Raji (cell line): ENCODE results near the gene GRID1.

Source experiments
- POLR2A ChIP-seq: IDR thresholded peaks from 2 replicates; pipeline ENCODE4 v1.6.1; 2011; ENCODE audit warnings: low read depth, low read length, control low read depth; ENCODE audit not compliant: insufficient read depth

GRID1 gene

DNA sequence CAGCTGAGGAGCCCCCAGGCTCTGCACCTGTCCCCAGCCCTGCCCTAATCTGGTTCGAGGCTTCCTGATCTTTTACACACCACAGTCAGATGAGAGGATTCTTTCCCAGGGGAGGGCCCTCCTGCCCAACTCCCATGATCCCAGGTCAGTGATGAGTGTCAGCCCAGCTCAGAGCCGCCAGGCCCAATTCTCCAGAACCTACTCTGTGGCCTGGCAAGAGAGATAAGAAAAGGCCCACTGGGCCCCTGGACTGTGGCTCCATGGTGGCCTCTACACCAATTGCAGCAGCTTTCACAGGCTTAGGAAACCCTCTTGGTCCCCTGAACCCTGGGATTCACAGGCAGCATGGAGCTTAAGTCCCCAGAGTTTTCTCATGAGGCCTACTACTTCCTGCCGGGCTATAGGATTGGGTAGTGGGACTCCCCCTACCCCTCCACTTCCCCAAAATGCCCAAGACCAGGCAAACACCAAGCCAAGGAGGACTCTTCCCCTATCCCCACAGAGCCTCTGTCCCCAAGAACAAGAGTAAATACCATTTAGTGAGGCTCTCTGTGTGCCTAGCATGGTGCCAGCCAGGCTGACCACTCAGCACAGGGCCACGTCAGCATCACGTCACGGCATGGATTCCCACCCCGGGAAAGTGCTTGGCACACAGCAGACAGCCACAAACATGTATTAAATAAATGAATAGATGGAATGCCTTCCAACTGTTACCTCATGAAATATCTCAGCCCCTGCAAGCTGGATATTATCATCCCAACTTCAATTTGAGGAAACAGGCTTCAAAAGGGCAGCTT lies 100.0 kb downstream of the GRID1 start:
- no peak for TF ChIP-seq POLR2A

DNA sequence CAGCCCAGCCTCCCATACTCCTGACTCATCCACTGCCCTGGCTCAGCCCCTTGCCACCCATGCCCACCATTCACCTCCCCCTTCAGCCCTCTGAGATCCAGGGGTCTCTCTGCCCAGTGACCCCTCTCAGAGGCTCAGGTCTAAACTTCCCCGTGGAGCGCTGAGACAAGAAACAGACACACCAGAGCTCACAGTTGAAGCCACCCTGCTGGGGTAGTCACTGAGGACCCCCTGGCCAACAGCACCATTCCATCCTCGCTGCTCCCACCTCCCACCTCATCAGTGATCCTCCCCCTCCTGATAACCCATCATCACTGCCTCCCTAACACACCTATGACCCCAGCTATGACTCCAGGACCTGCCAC lies 100.7 kb downstream of the GRID1 start:
- TF ChIP-seq POLR2A, result no peak

DNA sequence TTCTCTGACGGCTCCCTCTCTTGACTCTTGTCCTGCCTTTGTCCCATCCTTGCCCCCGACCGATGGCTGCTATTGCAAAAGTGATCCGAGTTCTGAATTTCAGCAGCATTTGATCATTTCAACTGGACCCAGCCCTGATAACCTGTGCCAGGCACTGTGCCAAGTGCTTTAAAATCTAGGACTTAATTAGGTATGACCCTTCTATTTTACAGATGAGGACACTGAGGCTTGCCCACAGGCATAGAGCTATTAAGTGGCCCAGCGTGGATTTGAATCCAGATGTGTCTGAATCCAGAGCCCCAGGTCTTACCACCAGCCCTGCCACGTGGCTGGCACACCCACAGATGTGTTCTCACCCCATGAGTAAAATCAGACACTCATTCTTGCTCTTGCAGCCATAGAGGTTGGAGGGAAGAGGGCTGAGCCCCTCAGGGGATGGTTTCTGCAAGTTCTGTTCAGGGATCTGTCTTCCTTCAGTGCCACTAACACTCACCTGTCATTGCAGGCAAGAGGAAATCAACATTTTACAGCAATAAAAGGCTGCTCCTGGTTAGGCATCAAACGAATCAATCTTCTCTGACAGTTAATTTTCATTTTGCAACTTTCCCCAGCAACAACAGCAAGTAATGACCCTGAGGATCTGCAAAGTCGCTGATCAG lies 101.2 kb downstream of the GRID1 start:
- TF ChIP-seq POLR2A, result no peak

DNA sequence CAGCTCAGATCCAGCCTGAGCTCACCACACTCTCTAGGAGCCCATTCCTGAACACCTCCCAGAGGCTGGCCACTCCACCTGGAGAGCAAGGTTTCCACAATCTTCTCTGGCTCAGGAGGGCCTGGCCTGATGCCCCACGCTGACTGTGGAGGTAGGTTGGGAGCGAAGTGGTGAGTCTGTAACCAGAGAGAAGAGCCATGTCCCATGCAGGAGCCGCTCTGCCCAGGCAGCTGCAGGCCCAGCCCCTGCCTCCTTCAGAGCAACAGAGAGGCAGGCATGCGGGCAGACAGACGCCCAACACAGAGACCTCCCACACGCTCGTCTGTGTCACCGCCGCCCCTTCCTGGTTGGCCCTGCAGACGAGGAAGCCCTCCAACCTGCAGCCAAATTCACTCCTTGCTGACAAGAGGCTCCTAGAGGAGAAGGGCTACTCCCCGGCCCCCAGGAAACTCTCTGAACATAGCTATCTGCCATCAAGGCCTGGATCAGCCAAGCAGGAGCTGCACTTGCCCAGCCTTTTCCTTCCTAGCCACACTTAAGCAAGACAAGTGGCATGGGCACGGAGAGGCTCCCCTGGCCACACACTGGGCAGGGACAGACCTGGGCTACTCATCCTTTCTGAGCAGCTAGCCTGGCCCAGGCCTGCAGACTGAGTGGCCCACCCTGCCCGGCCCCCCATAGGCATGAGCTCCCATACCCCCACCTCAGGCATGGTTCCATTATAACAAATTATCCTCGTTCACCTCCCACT lies 101.9 kb downstream of the GRID1 start:
- no peak for TF ChIP-seq POLR2A

DNA sequence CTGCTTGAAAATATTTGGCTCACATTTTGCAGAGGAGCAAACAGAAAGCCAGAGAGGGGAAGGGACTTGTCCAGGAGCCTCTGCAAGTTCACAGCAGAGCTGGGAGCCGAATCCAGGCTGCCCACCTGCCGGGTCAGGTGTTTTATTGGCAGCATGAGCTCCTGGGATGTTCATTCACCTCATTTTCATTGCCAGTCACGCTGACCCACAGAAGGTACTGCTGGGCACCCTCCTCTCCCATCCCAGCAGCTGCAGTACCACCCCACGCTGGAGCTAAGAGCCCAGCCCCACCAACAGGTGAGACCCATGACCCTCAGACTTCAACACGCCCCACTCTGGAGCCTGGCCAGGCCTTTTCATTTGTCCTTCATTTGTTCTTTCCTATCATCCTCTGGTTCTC lies 102.7 kb downstream of the GRID1 start:
- TF ChIP-seq POLR2A, result no peak

DNA sequence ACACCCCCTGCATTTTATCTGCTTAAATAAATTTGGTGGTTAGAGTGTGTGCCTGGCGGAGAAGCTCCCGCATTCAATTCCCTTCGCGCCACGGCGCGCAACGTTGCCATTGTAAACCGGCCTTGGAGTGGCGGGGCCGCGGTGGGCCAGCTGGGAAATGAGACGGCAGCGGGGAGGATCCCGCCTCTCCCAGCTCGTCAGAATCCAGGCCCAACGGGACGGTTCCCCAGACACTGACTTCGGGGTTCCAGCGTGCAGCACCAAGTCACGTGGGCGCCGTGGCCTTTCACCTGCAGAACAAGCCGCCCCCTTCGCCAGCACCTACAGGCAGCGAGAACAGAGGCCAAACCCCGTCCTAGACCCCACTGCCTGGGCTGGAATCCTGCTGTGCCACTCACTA lies 103.4 kb downstream of the GRID1 start:
- no peak for TF ChIP-seq POLR2A

DNA sequence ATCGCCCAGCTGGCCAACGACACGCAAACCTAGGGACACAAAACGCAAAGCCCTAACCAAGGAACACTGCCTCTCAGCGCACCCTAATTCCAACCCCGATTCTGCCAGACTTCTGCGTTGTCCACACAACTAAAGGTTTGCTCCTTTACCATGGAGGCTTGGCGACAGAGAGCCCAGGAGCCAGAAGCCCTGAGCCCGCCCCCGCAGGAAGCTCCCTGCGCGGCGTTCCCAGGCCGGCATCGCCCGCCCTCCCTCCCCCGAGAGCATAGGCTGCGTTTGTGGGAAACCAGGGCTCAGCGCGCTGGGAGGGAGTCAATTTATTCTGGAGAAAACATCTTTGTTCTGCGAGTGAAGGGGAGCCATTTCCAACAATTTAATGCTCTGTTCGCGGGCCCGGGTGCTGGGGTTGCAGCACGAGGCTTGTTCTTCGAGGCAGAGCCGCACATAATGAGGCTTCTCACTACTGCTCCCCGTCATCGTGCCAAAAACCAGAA lies 103.9 kb downstream of the GRID1 start:
- TF ChIP-seq POLR2A, result no peak

DNA sequence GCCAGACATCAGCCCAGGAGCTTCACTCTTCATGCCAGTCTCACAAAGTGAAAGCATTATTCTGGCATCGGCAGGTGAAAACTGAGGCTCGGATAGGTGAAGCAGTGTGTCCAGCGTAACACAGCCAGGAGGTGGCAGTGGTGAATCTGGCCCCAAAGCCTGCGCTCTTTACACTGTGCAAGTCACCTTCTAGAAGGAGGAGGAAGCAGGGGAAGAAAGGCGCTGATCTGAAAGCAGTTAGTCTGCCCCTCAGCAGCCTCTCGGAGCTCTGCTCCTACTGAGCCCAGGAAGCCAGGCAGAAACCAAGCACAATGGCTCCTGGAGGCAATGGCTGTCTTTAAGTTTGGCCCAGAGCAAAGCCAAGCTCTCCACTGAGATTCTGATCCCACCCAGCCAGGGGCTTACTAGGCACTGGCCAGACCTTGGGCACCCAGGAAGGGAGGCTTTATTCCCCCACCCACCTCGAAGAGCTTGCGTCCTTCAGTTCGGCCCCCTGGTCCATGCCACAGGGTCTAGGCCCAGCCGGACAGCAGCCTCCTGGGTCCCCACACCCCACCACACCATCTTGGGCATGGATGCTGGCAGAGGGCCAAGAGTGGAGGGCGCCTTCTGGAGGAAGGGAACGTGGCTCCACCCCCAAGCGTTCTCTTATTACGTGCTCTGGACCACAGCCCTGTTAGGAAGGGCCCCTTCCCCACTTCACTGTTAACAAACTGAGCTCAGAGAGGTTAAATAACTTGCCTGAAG lies 104.5 kb downstream of the GRID1 start:
- TF ChIP-seq POLR2A, result no peak

DNA sequence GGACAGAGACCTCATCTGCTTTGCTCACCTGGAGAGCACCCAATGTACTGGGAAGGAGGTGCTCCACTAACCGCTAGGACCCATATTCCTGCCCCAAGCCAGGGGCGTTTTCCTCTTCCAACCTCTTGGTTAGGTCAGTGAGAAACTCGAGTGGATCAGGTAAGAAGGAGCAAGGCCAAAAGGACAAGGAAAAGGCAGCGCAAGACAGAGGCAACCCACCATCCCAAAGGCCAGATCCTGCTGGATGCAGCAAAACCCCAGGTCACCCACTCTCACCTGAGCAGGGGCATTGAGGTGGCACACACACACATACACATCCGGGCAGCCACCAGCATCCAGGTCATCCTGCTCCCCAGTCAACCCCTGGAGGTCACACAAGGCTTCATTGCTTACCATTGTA lies 105.1 kb downstream of the GRID1 start:
- no peak for TF ChIP-seq POLR2A

DNA sequence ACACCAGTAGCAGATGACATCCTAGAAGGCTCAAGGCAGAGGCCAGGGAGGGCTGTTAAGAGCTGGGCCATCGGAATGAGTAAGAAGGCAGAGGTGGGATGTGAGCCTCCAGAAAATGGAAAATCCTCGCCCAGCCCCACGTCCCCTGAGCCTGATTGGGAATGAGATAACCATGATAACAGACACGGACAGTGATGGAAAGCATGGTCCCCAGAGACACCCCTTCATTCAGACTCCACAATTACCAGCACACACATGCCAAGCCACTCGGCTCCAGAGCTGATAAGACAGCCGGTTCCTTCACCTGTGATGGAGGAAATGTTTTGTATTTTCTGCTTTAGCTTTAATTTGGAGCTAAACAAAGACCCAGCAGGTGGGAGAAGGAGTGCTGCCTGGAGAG lies 106.0 kb downstream of the GRID1 start:
- TF ChIP-seq POLR2A, result no peak

DNA sequence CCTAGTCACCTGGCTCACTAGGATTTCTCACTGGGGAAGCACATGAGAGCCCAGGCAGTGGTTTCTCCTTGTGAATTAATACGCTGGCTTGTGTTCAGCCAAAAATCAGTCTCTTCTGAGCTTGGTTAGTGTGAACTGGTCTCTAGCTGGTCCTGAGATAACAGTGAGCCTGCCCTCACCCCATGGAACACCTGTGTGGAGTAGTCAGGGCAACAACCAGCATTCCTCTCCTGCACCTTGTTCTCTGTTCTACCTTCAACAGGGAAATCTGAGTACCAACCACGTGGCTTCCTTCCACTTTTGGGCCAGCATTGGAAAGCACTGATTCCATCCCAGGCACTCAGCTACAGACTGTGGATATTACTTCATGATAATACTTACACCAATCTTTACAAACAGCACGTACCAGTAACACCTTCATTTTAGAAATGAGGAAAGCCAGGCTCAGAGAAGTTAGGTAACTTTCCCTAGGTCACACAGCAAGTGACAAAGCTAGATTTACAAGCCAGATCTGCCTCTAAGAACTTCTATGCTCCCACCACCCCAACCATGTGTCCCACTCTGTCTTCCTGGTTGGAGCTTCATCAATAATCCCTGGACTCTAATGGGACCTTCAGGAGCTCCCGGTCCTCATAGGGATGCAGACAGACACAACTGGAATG lies 106.6 kb downstream of the GRID1 start:
- no peak for TF ChIP-seq POLR2A

DNA sequence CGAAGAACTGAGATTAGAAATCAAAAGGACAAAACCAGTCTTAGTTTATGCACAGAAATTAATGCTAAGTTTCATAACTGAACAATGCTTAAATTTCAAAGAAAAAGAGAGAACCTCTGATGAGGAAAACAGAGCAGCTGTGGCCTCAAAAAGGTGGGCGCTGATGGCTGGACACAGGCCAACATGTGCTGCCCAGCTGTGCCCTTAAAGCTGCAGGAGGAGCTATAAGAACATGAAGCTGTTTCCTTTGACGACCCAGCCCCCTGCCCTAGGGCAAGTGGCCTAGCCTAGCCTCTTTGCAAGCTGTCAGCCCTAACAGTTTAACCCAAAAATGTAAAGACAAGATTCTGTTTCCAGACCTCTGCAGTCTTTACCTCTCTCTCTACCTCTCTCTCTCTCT lies 107.7 kb downstream of the GRID1 start:
- no peak for TF ChIP-seq POLR2A

DNA sequence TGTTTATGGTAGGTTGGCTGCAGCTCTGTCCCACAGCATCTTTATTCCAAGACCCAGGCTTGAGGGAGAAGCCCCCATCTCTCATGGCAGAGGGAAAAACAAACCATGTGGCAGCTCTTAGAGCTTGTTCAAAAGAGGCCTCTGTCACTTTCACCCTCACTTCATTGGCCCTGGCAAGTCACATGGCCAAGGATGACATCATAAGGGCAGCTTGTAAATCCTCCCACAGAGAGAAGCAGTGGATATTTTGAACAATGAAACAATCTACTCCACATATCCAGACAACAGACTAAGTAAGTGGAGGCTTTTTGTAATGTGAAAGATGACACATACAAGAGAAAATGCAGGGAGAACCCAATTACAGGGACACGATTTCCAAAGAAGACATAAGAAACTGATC lies 108.1 kb downstream of the GRID1 start:
- TF ChIP-seq POLR2A, result no peak

DNA sequence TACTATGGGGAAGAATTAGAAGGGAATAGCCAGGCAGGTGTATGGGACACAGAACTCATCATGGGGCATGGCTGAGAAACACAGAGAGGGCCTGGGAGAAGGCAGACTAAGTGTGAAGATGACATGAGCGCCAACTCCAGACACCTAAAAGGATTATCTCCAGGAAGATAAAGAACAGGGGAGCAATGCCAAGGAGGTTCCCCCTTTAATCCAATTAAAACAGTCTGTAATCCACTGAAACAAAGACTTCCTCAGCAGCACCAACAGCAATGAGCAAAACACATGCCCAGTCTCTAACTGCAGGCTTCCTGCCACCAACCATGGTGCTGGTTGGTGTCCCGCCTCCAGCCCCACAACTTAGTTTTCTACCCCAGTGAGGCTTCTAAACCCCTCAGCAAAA lies 108.9 kb downstream of the GRID1 start:
- no peak for TF ChIP-seq POLR2A
